ENCODE measurements around the gene CPNE6. TPM values are rescaled to one million over a fixed set of nuclear protein-coding genes. Genes with fewer than 3 reads are reported as not detected.

Gene CPNE6
- total and polyA plus RNA-seq, 2 of the 13 experiments (the other 11 are each of a cell fraction or from before 2014, with no cell fraction given): not detected

- TF ChIP-seq HMGXB4 (CRISPR knock-in tag; IDR thresholded peaks at IDR 0.05; ENCODE audit: borderline replicate concordance in 1 of 2, low read depth in 1 of 2) (no peak), TCF7 (IDR thresholded peaks at IDR 0.05; ENCODE audit: low read depth) (no peak), AHR (CRISPR knock-in tag; IDR thresholded peaks at IDR 0.05) (no peak), ZNF75D (CRISPR knock-in tag; IDR thresholded peaks at IDR 0.05; ENCODE audit: borderline replicate concordance) (no peak), ZBTB14 (CRISPR knock-in tag; IDR thresholded peaks at IDR 0.05) (no peak), REST (IDR thresholded peaks at IDR 0.05; ENCODE audit: borderline replicate concordance in 1 of 2, low read depth in 1 of 2, low read length in 2 of 2) (no peak), ZNF317 (CRISPR knock-in tag; IDR thresholded peaks at IDR 0.05) (no peak), AGO1 (IDR thresholded peaks at IDR 0.05; ENCODE audit: low read depth, low read length, poor library complexity, severe bottlenecking) (no peak), FOXK2 (IDR thresholded peaks at IDR 0.05) (no peak), SP2 (CRISPR knock-in tag; IDR thresholded peaks at IDR 0.05) (0 out of 2 replicates have a peak, but pooled peaks have one; percentile 5), POGZ (CRISPR knock-in tag; IDR thresholded peaks at IDR 0.05) (no peak), ZNF816 (CRISPR knock-in tag; IDR thresholded peaks at IDR 0.05; ENCODE audit: borderline replicate concordance) (no peak), ZNF34 (CRISPR knock-in tag; IDR thresholded peaks at IDR 0.05; ENCODE audit: borderline replicate concordance) (no peak), CREB1 (IDR thresholded peaks at IDR 0.05) (no peak), CREB1 (CRISPR knock-in tag; IDR thresholded peaks at IDR 0.05) (no peak)
These were observed 1.8 kb downstream of the CPNE6 start (continued) for GRCh38 chr14:24072881-24073877.

Data from HepG2 (cell line).